Heart right ventricle (tissue), 16 donors: ENCODE measurements around the gene TAF4. TPM values are rescaled to one million over a fixed set of nuclear protein-coding genes. Genes with fewer than 3 reads are reported as not detected.

Source experiments
- ATAC-seq, 8 donors: fragments of 200-7000 bp; cut with Tn5 transposase; one replicate each; pipeline ENCODE4 v1.9.1; 2020; ENCODE audit warnings: mild to moderate bottlenecking in 8 of 8, moderate library complexity in 8 of 8, moderate number of reproducible peaks in 1 of 8
- DNase-seq, 2 donors: peaks; one replicate each; pipeline ENCODE4 v3.0.0-alpha.2; 2020
- H3K27ac ChIP-seq, 10 donors: fragments of 200-600 bp; sonication (generic) in 2 of 10; one replicate each; pipeline versions ENCODE4 v1.5.0 to v1.8.0; 2020 to 2022; ENCODE audit warnings: mild to moderate bottlenecking in 3 of 10
- H3K27me3 ChIP-seq, 7 donors: fragments of 200-600 bp; one replicate each; pipeline ENCODE4 v1.8.0; 2021 to 2022; ENCODE audit warnings: mild to moderate bottlenecking in 2 of 7
- H3K36me3 ChIP-seq, 9 donors: fragments of 200-600 bp; sonication (generic) in 1 of 9; one replicate each; pipeline versions ENCODE4 v1.5.0 to v1.8.0; 2020 to 2022; ENCODE audit warnings: mild to moderate bottlenecking in 2 of 9
- H3K4me1 ChIP-seq, 9 donors: fragments of 200-600 bp; sonication (generic) in 1 of 9; one replicate each; pipeline versions ENCODE4 v1.5.0 to v1.8.0; 2020 to 2022; ENCODE audit warnings: mild to moderate bottlenecking in 4 of 9
- H3K4me3 ChIP-seq, 10 donors: fragments of 200-600 bp; sonication (generic) in 2 of 10; one replicate each; pipeline versions ENCODE4 v1.5.0 to v1.8.0; 2020 to 2022; ENCODE audit warnings: mild to moderate bottlenecking in 7 of 10, moderate library complexity in 2 of 10
- H3K9me3 ChIP-seq, 11 donors: fragments of 200-600 bp in 10 of 11; sonication (generic) in 2 of 11; one replicate each; pipeline versions ENCODE4 v1.5.0 to v1.8.0; 2013 to 2022; ENCODE audit warnings: mild to moderate bottlenecking in 2 of 11, control low read depth in 1 of 11, moderate library complexity in 1 of 11
- CTCF ChIP-seq, 9 donors: fragments of 200-600 bp; sonication (generic) in 2 of 9; IDR thresholded peaks; one replicate each; pipeline versions ENCODE4 v1.5.0 to v1.8.0; 2021 to 2022; ENCODE audit warnings: antibody characterized with exemption in 9 of 9, mild to moderate bottlenecking in 5 of 9, moderate library complexity in 1 of 9
- WGBS, 2 donors: extraction: QIAGEN DNeasy Blood & Tissue Kit; methylation state at CpG; one replicate each; pipeline ENCODE4 v1.1.7; 2013; ENCODE audit warnings: inconsistent platforms in 1 of 2; 5-methylcytosine and 5-hydroxymethylcytosine counted together
- intact Hi-C, 10 donors: fragments of 100-400 bp; cut with DNase I; formaldehyde crosslinking; loops; one replicate each; pipeline versions ENCODE4 v1.11.1 to v1.14.2; 2022
- polyA plus RNA-seq, 2 donors: library from polyadenylated mRNA; stranded (reverse); fragments of 200-250 nt; gene quantifications; one replicate each; pipeline ENCODE4 v1.2.3, GENCODE V29; 2013
- total RNA-seq, 10 donors: library from RNA; stranded (reverse); fragmentation: NEBNext Ultra II Directional in 3 of 10; extraction: Animal tissue kit (Norgen Biotek cat#: 25700) in 3 of 10; gene quantifications; one replicate each; pipeline versions ENCODE4 v1.2.1 to v1.2.4, GENCODE V29; 2021 to 2023
- donor health status: Arrhythmogenic right ventricular cardiomyopathy.
- donor health status: ischemic (EF 13 %, LVEDD 7.1; RV severe dilation, severe dysfunction).
- donor health status: healthy with polysubstance abuse.
- donor health status: DM: no; HTN: yes; CAD: no.
- donor health status: DM: no; HTN: no; CAD: no.
- donor health status: ischemic (EF 25% LVEDD 6.9; RV normal size, moderate dysfunction).
- donor health status: ischemic (EF 25% LVEDD 5.7; RV mildly dilated, moderate dysfunction).
- donor health status: healthy.
- donor health status: DM: yes; HTN: yes; CAD: no.
- donor health status: Ischemic cardiomyopathy.
- donor health status: ischemic (EF 35%, LVEDD 5.7; RV mildly dilated, moderate dysfunction).
- donor health status: nonischemic (EF 11% LVEDD 7.7; RV severe dilation, severe dysfunction).
- donor health status: DM: yes; HTN: yes; CAD: no.
- donor health status: PGD.
- donor health status: ischemic (EF 29% LVEDD 5.4; RV normal size, mild dysfunction).
- donor health status: nonischemic (EF 23%, LVEDD 6.1; RV moderate dilation, normal function).

Gene TAF4
- total and polyA plus RNA-seq, 12 donors: 3.7 to 14.8 (median 11.0) TPM

- TF ChIP-seq CTCF (IDR thresholded peaks at IDR 0.05): no peak
- WGBS, 2 donors: 39 to 56% methylated on average over 39 of the region's 39 CpGs
- H3K9me3 ChIP-seq: no peaks in the 10 kb centered on the region
- H3K4me3 ChIP-seq: peak overlapping the region in 9 of 10 donors; percentile 35 to 58 (median 51)
- H3K36me3 ChIP-seq: peaks cover 0 to 8% (median 0%) of the 10 kb centered on the region in 9 donors
- DNase-seq (no peak), ATAC-seq (peak in 6 of 8 donors; percentile 2 to 54 (median 44))
- peaks cover 8 to 45% (median 35%) of the 10 kb centered on the region in 9 donors for H3K4me1 ChIP-seq
- intact Hi-C loops: loop anchor here in 3 of 10 donors (5.0 kb wide), 2 partner anchors 36 to 41 kb away; no protein-coding TSS in a partner anchor
- no peaks in the 10 kb centered on the region for H3K27me3 ChIP-seq
- peak overlapping the region in 6 of 10 donors; percentile 18 to 61 (median 34) for H3K27ac ChIP-seq
These were observed 2.2 kb downstream of the TAF4 start for GRCh38 chr20:62063315-62063980.

GRCh38 chr20:62062661-62063314, 2.9 kb downstream of the TAF4 start:
- TF ChIP-seq CTCF (IDR thresholded peaks at IDR 0.05): no peak
- ATAC-seq (no peak), DNase-seq (no peak)
- 71 to 74% methylated on average over 12 of the region's 12 CpGs for WGBS, 2 donors
- intact Hi-C loops: loop anchor here in 3 of 10 donors (5.0 kb wide), 2 partner anchors 35 to 40 kb away; no protein-coding TSS in a partner anchor
- no peaks in the 10 kb centered on the region for H3K27me3 ChIP-seq
- H3K4me3 ChIP-seq: peak overlapping the region in 5 of 10 donors; percentile 48 to 56 (median 53)
- no peaks in the 10 kb centered on the region for H3K9me3 ChIP-seq
- peaks cover 0 to 8% (median 0%) of the 10 kb centered on the region in 9 donors for H3K36me3 ChIP-seq
- peaks cover 8 to 41% (median 33%) of the 10 kb centered on the region in 9 donors for H3K4me1 ChIP-seq
- H3K27ac ChIP-seq: no peak overlapping the region

GRCh38 chr20:62061851-62062423, 3.7 kb downstream of the TAF4 start:
- no peak for DNase-seq

More at GRCh38 chr20:62061851-62062423, 3.7 kb downstream of the TAF4 start:
- no peak overlapping the region for H3K4me3 ChIP-seq
- 80 to 84% methylated on average over 8 of the region's 8 CpGs for WGBS, 2 donors
- no peaks in the 10 kb centered on the region for H3K9me3 ChIP-seq
- ATAC-seq: no peak
- TF ChIP-seq CTCF (IDR thresholded peaks at IDR 0.05): no peak
- no peak overlapping the region for H3K27ac ChIP-seq
- intact Hi-C loops: loop anchor here in 3 of 10 donors (5.0 kb wide), 2 partner anchors 35 to 40 kb away; no protein-coding TSS in a partner anchor
- H3K27me3 ChIP-seq: no peaks in the 10 kb centered on the region
- H3K36me3 ChIP-seq: peaks cover 0 to 8% (median 0%) of the 10 kb centered on the region in 9 donors
- H3K4me1 ChIP-seq: peaks cover 8 to 32% (median 24%) of the 10 kb centered on the region in 9 donors
